HG03558 (cell line): ENCODE measurements around the gene CRACDL.

Experiments used
- ATAC-seq: cut with Tn5 transposase; IDR thresholded peaks from one replicate; pipeline ENCODE4 v1.9.1; 2021; ENCODE audit warnings: moderate number of reproducible peaks; ENCODE audit not compliant: unreplicated experiment; ENCODE audit errors: extremely low read depth

CRACDL gene

GRCh38 chr2:98807929-98808328 is 128.1 kb downstream of the CRACDL start:
- ATAC-seq, result no peak

- ATAC-seq, result no peak
These were observed 128.8 kb downstream of the CRACDL start for GRCh38 chr2:98807221-98807620.

GRCh38 chr2:98806236-98806697 is 129.8 kb downstream of the CRACDL start:
- ATAC-seq, result no peak

GRCh38 chr2:98805412-98806171 is 130.4 kb downstream of the CRACDL start:
- no peak for ATAC-seq

GRCh38 chr2:98804736-98805135 is 131.3 kb downstream of the CRACDL start:
- no peak for ATAC-seq

GRCh38 chr2:98804265-98804650 is 131.8 kb downstream of the CRACDL start:
- no peak for ATAC-seq

- no peak for ATAC-seq
These were observed 132.4 kb downstream of the CRACDL start for GRCh38 chr2:98803405-98804264.

GRCh38 chr2:98802344-98802743 is 133.7 kb downstream of the CRACDL start:
- no peak for ATAC-seq

GRCh38 chr2:98801921-98802321 is 134.1 kb downstream of the CRACDL start:
- ATAC-seq, result no peak

GRCh38 chr2:98801286-98801685 is 134.7 kb downstream of the CRACDL start:
- ATAC-seq, result no peak

GRCh38 chr2:98800330-98801064 is 135.5 kb downstream of the CRACDL start:
- no peak for ATAC-seq

- ATAC-seq, result no peak
These were observed 136.4 kb downstream of the CRACDL start for GRCh38 chr2:98799375-98800329.

GRCh38 chr2:98796775-98797544 is 139.1 kb downstream of the CRACDL start:
- ATAC-seq, result no peak

GRCh38 chr2:98795891-98796676 is 139.9 kb downstream of the CRACDL start:
- ATAC-seq, result no peak

GRCh38 chr2:98793897-98794830 is 141.9 kb downstream of the CRACDL start:
- no peak for ATAC-seq

- no peak for ATAC-seq
These were observed 142.8 kb downstream of the CRACDL start for GRCh38 chr2:98793275-98793674.

- ATAC-seq, result no peak
These were observed 145.8 kb downstream of the CRACDL start for GRCh38 chr2:98790221-98790620.
